IPS DF 6.9 (cell line): ENCODE data around the gene GPRC5D.

Source experiments
- DNase-seq: peaks from one replicate; pipeline ENCODE4 v3.0.0-alpha.2; 2013; ENCODE audit warnings: low read depth, low spot score
- H3K27ac ChIP-seq: one replicate; pipeline ENCODE4 v1.5.1; 2013; ENCODE audit warnings: low read length, control low read depth
- H3K27me3 ChIP-seq: 2 replicates; pipeline ENCODE4 v1.6.1; 2013; ENCODE audit warnings: mild to moderate bottlenecking, low read length; ENCODE audit not compliant: control insufficient read depth, insufficient read depth
- H3K36me3 ChIP-seq: 2 replicates; pipeline ENCODE4 v1.6.1; 2013; ENCODE audit warnings: low read length; ENCODE audit not compliant: control insufficient read depth, insufficient read depth
- H3K4me1 ChIP-seq: 2 replicates; pipeline ENCODE4 v1.6.1; 2013; ENCODE audit warnings: low read length; ENCODE audit not compliant: control insufficient read depth, insufficient read depth
- H3K4me3 ChIP-seq: 2 replicates; pipeline ENCODE4 v1.5.1; 2013; ENCODE audit warnings: mild to moderate bottlenecking, low read length
- H3K9me3 ChIP-seq: 2 replicates; pipeline ENCODE4 v1.6.1; 2013; ENCODE audit warnings: low read length, inconsistent platforms; ENCODE audit not compliant: control insufficient read depth, insufficient read depth
- WGBS: extraction: QIAGEN DNeasy Blood & Tissue Kit; methylation state at CpG from one replicate; pipeline ENCODE4 v1.1.7; 2013; ENCODE audit warnings: mixed read lengths, missing lambda C conversion rate; ENCODE audit not compliant: insufficient read length, insufficient coverage; 5-methylcytosine and 5-hydroxymethylcytosine counted together

The GPRC5D gene

DNA sequence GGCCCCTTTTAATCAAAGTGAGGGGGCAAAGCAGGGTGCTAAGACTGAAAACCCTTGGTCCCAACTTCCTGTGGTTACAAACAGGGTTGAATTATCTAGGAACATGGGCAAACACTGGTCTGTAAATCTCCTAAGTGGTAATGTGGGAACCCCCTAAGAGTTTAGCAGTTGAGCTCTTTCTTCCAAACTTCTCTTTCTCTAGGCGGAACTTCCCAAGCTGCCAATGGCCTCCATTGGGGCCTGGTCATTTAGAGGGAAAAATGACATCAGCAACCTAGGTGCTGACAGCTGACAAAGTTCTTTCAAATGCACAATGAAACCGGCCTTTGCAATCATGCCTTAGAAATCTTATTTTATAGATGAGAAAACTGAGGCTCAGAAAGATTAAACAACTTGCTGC lies 30.4 kb upstream of the GPRC5D start:
- Histone ChIP-seq H3K27ac (no peak overlapping the region), H3K27me3 (no peaks in the 10 kb centered on the region), H3K4me3 (no peak overlapping the region), H3K9me3 (no peaks in the 10 kb centered on the region), H3K36me3 (peaks cover 7% of the 10 kb centered on the region; the same call in 1 of the 2 replicates), H3K4me1 (0 out of 2 replicates have a peak, but pooled peaks cover 1% of the 10 kb centered on the region)
- no peak for DNase-seq
- WGBS, result no CpG with 5 or more reads among the region's 2 CpGs

- Histone ChIP-seq H3K4me3 (no peak overlapping the region), H3K36me3 (peaks cover 7% of the 10 kb centered on the region; the same call in 1 of the 2 replicates), H3K4me1 (0 out of 2 replicates have a peak, but pooled peaks cover 1% of the 10 kb centered on the region), H3K27me3 (no peaks in the 10 kb centered on the region), H3K9me3 (no peaks in the 10 kb centered on the region), H3K27ac (no peak overlapping the region)
- no peak for DNase-seq
- WGBS, result no CpG with 5 or more reads among the region's 4 CpGs
These were observed 27.8 kb upstream of the GPRC5D start for GRCh38 chr12:12979731-12980259.

DNA sequence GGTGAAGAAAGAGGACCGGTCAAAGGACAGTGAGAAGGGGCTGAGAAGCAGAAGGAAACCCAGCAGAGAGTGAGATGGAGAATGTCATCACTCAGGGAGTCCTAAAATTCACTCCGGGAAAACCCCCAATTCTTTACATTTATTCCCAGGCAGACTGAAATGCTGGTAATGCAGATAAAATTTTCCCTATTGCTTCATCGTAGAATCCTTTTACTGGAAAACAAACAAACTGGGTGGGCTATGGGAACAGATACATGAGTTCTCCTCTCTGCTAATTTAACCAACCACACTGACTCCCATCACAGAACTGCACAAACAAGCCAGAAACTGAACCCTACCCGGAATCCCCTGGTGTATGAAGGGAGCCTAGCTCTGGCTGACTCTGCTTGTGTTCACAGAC lies 27.2 kb upstream of the GPRC5D start:
- Histone ChIP-seq H3K27me3 (no peaks in the 10 kb centered on the region), H3K36me3 (peaks cover 11% of the 10 kb centered on the region), H3K4me1 (0 out of 2 replicates have a peak, but pooled peaks cover 1% of the 10 kb centered on the region), H3K9me3 (no peaks in the 10 kb centered on the region), H3K27ac (no peak overlapping the region), H3K4me3 (no peak overlapping the region)
- no peak for DNase-seq
- no CpG with 5 or more reads among the region's 4 CpGs for WGBS

- no peaks in the 10 kb centered on the region for H3K27me3 ChIP-seq
- no peak overlapping the region for H3K4me3 ChIP-seq
- no CpG with 5 or more reads among the region's 4 CpGs for WGBS
- H3K9me3 ChIP-seq, result no peaks in the 10 kb centered on the region
- 0 out of 2 replicates have a peak, but pooled peaks cover 1% of the 10 kb centered on the region for H3K4me1 ChIP-seq
- H3K36me3 ChIP-seq, result peaks cover 15% of the 10 kb centered on the region
- no peak for DNase-seq
- no peak overlapping the region for H3K27ac ChIP-seq
These were observed 25.3 kb upstream of the GPRC5D start for GRCh38 chr12:12977231-12977630.

GRCh38 chr12:12976366-12976765 lies 24.4 kb upstream of the GPRC5D start:
- no peak for DNase-seq
- H3K36me3 ChIP-seq, result peaks cover 15% of the 10 kb centered on the region

GRCh38 chr12:12975322-12976077 lies 23.5 kb upstream of the GPRC5D start:
- H3K27ac ChIP-seq, result no peak overlapping the region
- WGBS, result no CpG with 5 or more reads among the region's 14 CpGs

More at GRCh38 chr12:12976366-12976765, 24.4 kb upstream of the GPRC5D start:
- H3K27me3 ChIP-seq, result no peaks in the 10 kb centered on the region
- H3K27ac ChIP-seq, result no peak overlapping the region
- 0 out of 2 replicates have a peak, but pooled peaks cover 1% of the 10 kb centered on the region for H3K4me1 ChIP-seq
- no CpG with 5 or more reads among the region's 2 CpGs for WGBS
- H3K9me3 ChIP-seq, result no peaks in the 10 kb centered on the region
- no peak overlapping the region for H3K4me3 ChIP-seq

DNA sequence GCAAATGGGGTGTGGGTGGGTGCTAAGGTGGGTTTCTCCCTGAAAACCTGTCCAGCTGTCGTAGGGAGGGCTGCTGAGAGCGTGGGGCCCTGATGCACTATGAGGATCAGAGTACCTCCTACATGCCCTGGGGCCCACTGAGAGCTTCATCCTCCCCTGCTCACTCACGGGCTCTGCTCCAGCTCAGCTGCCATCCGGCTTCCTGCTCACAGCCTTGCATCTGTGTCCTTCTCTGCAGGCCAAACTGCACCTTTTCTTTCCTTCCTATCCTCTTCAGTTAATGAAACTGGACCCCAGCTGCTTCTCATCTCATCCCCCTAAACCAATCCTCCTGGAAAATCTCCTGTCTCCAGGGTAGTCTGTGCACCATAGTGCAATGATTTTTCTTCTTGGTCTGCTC lies 22.2 kb upstream of the GPRC5D start:
- H3K9me3 ChIP-seq, result no peaks in the 10 kb centered on the region
- no peak overlapping the region for H3K4me3 ChIP-seq
- no peak overlapping the region for H3K27ac ChIP-seq
- H3K36me3 ChIP-seq, result peaks cover 15% of the 10 kb centered on the region
- H3K27me3 ChIP-seq, result no peaks in the 10 kb centered on the region
- H3K4me1 ChIP-seq, result no peaks in the 10 kb centered on the region
- no peak for DNase-seq
- WGBS, result no CpG with 5 or more reads among the region's 4 CpGs

More at GRCh38 chr12:12975322-12976077, 23.5 kb upstream of the GPRC5D start:
- no peak for DNase-seq
- H3K4me1 ChIP-seq, result 0 out of 2 replicates have a peak, but pooled peaks cover 1% of the 10 kb centered on the region
- no peaks in the 10 kb centered on the region for H3K27me3 ChIP-seq
- no peak overlapping the region for H3K4me3 ChIP-seq
- H3K9me3 ChIP-seq, result no peaks in the 10 kb centered on the region
- H3K36me3 ChIP-seq, result peaks cover 15% of the 10 kb centered on the region

DNA sequence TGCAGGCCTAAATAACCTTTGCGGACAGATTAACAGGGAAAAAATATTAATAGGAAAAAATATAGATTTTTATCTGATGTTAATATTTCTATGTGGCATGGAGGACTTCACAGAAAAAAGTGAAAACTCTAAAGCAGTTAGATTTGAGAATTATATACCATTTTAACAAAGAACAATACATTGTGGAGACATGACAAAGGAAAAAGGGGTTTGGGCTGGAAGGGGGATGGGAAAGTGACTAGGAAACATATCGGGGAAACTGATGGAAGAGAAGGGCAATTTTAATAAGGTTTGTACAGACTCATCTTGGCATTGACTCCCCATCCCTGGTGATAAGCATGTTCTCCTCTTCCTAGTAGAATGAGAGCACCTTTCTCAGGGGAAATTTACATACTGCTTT lies 21.0 kb upstream of the GPRC5D start:
- DNase-seq, result no peak
- H3K27me3 ChIP-seq, result no peaks in the 10 kb centered on the region
- no peaks in the 10 kb centered on the region for H3K4me1 ChIP-seq
- no peaks in the 10 kb centered on the region for H3K9me3 ChIP-seq
- no CpG with 5 or more reads among the region's 2 CpGs for WGBS
- no peak overlapping the region for H3K27ac ChIP-seq
- H3K36me3 ChIP-seq, result peaks cover 15% of the 10 kb centered on the region
- no peak overlapping the region for H3K4me3 ChIP-seq

DNA sequence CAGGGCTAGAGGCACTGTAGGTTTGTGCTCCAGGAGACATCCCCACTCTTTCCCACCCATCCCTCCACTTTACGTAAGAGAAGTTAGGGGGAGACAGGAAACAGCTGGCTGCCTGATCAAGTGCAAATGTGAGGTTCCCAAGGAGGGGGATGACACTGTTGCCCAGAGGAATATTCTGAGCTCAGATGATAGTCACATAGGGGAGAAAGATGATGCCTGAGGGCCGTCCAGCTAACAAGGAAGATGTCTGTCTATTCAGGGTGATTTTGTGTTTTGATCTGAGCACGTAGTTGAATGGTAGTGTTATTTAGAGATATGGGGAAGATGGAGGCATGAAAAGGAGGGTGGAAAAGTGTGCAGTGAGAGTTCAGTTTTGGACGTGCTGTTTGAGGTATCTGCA lies 13.9 kb upstream of the GPRC5D start:
- WGBS, result 100% methylated on average over 1 of the region's 4 CpGs
- H3K27me3 ChIP-seq, result no peaks in the 10 kb centered on the region

GRCh38 chr12:12964255-12964654 lies 12.3 kb upstream of the GPRC5D start:
- H3K9me3 ChIP-seq, result no peaks in the 10 kb centered on the region

More for the DNA sequence above, 13.9 kb upstream of the GPRC5D start:
- Histone ChIP-seq H3K9me3 (no peaks in the 10 kb centered on the region), H3K4me3 (no peak overlapping the region), H3K36me3 (no peaks in the 10 kb centered on the region), H3K27ac (no peak overlapping the region), H3K4me1 (no peaks in the 10 kb centered on the region)
- DNase-seq, result no peak

More at GRCh38 chr12:12964255-12964654, 12.3 kb upstream of the GPRC5D start:
- no CpG with 5 or more reads among the region's 4 CpGs for WGBS
- no peak overlapping the region for H3K4me3 ChIP-seq
- H3K4me1 ChIP-seq, result no peaks in the 10 kb centered on the region
- H3K27ac ChIP-seq, result no peak overlapping the region
- DNase-seq, result no peak
- no peaks in the 10 kb centered on the region for H3K27me3 ChIP-seq
- no peaks in the 10 kb centered on the region for H3K36me3 ChIP-seq
